Prostate gland (tissue), 2 donors: ENCODE results near the gene STOM.

Experiments used
- POLR2A ChIP-seq: fragments of 450-650 bp; IDR thresholded peaks from one replicate; pipeline ENCODE4 v1.6.1; 2016; ENCODE audit warnings: antibody characterized with exemption, mild to moderate bottlenecking
- POLR2AphosphoS5 ChIP-seq: sonication (generic); formaldehyde crosslinking; IDR thresholded peaks from one replicate; pipeline ENCODE4 v1.6.1; 2017; ENCODE audit warnings: antibody characterized with exemption
- TF ChIP-seq, protein P1 (sequence below), 4 experiments: fragments of 200-600 bp in 2 of 4; fragments of 450-650 bp in 2 of 4; sonication (generic) in 2 of 4; IDR thresholded peaks; 1 replicate in 3 of 4; 2 replicates in 1 of 4; pipeline ENCODE4 v1.5.1; 2016 to 2019; ENCODE audit warnings: antibody characterized with exemption in 4 of 4, mild to moderate bottlenecking in 2 of 4, moderate library complexity in 2 of 4

DNA sequence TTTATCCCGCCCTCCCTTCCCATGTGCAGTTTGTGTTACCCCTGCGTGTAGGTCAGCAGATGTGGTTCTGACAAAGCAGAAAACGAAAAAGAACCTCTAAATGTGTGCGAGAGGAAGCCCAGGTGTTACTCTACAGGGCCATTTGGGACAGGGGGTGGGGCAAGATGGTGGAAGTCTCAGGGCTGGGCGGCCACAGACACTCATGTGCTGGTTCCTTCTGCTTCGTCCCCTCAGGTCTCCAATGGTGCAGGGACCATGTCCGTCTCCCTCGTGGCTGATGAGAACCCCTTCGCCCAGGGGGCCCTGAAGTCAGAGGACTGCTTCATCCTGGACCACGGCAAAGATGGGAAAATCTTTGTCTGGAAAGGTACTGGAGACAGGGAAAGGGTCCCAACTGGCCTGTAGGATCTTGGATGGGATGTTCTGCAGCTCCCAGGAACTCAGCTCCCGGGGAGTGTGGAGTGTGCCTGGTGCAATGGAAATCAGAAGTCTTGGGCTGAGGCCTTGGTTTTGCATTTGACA lies 53.1 kb downstream of the STOM start:
- TF ChIP-seq, protein P1, sequence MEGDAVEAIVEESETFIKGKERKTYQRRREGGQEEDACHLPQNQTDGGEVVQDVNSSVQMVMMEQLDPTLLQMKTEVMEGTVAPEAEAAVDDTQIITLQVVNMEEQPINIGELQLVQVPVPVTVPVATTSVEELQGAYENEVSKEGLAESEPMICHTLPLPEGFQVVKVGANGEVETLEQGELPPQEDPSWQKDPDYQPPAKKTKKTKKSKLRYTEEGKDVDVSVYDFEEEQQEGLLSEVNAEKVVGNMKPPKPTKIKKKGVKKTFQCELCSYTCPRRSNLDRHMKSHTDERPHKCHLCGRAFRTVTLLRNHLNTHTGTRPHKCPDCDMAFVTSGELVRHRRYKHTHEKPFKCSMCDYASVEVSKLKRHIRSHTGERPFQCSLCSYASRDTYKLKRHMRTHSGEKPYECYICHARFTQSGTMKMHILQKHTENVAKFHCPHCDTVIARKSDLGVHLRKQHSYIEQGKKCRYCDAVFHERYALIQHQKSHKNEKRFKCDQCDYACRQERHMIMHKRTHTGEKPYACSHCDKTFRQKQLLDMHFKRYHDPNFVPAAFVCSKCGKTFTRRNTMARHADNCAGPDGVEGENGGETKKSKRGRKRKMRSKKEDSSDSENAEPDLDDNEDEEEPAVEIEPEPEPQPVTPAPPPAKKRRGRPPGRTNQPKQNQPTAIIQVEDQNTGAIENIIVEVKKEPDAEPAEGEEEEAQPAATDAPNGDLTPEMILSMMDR (IDR thresholded peaks at IDR 0.05): no peak
- no peak for TF ChIP-seq POLR2AphosphoS5
- no peak for TF ChIP-seq POLR2A
